ENCODE data around the gene LHFPL6.

LHFPL6 gene

GRCh38 chr13:39602614-39603366 lies at the start of gene LHFPL6:
TSS of gene LHFPL6 (minus strand) at chr13:39603193.
- DNase-seq: peak; percentile 54 to 72

- DNase-seq: no peak
Measured at GRCh38 chr13:39646122-39646521, 43.1 kb upstream of the LHFPL6 start.

- no peak for DNase-seq
Measured at GRCh38 chr13:39641645-39642044, 38.7 kb upstream of the LHFPL6 start.

GRCh38 chr13:39637890-39638289 lies 34.9 kb upstream of the LHFPL6 start:
- DNase-seq: no peak

- no peak for DNase-seq
Measured at GRCh38 chr13:39635564-39635963, 32.6 kb upstream of the LHFPL6 start.

- no peak for DNase-seq
Measured at GRCh38 chr13:39632994-39633393, 30.0 kb upstream of the LHFPL6 start.

- no peak for DNase-seq
Measured at GRCh38 chr13:39631307-39631706, 28.3 kb upstream of the LHFPL6 start.

GRCh38 chr13:39623466-39623865 lies 20.5 kb upstream of the LHFPL6 start:
- DNase-seq: no peak

GRCh38 chr13:39618561-39618960 lies 15.6 kb upstream of the LHFPL6 start:
- no peak for DNase-seq

- DNase-seq: peak; percentile 25 to 81
Measured at GRCh38 chr13:39616087-39616694, 13.2 kb upstream of the LHFPL6 start.

GRCh38 chr13:39612023-39612637 lies 9.1 kb upstream of the LHFPL6 start:
- DNase-seq: peak; percentile 53 to 79

GRCh38 chr13:39607876-39608275 lies 4.9 kb upstream of the LHFPL6 start:
- DNase-seq: no peak

GRCh38 chr13:39605677-39606320 lies 2.8 kb upstream of the LHFPL6 start:
- no peak for DNase-seq

GRCh38 chr13:39604756-39605155 lies 1.8 kb upstream of the LHFPL6 start:
- no peak for DNase-seq

GRCh38 chr13:39603424-39603947 lies 493 bp upstream of the LHFPL6 start:
- peak in 1 of 2 donors; percentile 24 for DNase-seq

- DNase-seq: no peak
Measured at GRCh38 chr13:39602277-39602613, 748 bp downstream of the LHFPL6 start.

- no peak for DNase-seq
Measured at GRCh38 chr13:39601636-39602035, 1.4 kb downstream of the LHFPL6 start.

- peak in 1 of 2 donors; percentile 14 for DNase-seq
Measured at GRCh38 chr13:39600766-39601165, 2.2 kb downstream of the LHFPL6 start.

GRCh38 chr13:39599842-39600241 lies 3.2 kb downstream of the LHFPL6 start:
- DNase-seq: no peak

GRCh38 chr13:39599012-39599411 lies 4.0 kb downstream of the LHFPL6 start:
- DNase-seq: no peak

- no peak for DNase-seq
Measured at GRCh38 chr13:39597838-39598237, 5.2 kb downstream of the LHFPL6 start.

- DNase-seq: no peak
Measured at GRCh38 chr13:39596685-39597084, 6.3 kb downstream of the LHFPL6 start.

- no peak for DNase-seq
Measured at GRCh38 chr13:39596176-39596575, 6.8 kb downstream of the LHFPL6 start.
